Endodermal cell (in vitro differentiated cells): ENCODE data around the gene UMODL1. TPM values are rescaled to one million over a fixed set of nuclear protein-coding genes. Genes with fewer than 3 reads are reported as not detected.

ENCODE experiments used
- DNase-seq: peaks from one replicate; pipeline ENCODE4 v3.0.0-alpha.2; 2017
- H3K27ac ChIP-seq: 2 replicates; pipeline ENCODE4 v1.5.1; 2013; ENCODE audit warnings: mild to moderate bottlenecking, low read depth, low read length, moderate library complexity
- H3K27me3 ChIP-seq: 2 replicates; pipeline ENCODE4 v1.6.1; 2013; ENCODE audit warnings: mild to moderate bottlenecking, low read length, moderate library complexity; ENCODE audit not compliant: insufficient read depth, control insufficient read depth, poor library complexity, severe bottlenecking
- H3K36me3 ChIP-seq: 2 replicates; pipeline ENCODE4 v1.7.0; 2013; ENCODE audit warnings: mild to moderate bottlenecking, low read length, moderate library complexity; ENCODE audit not compliant: control insufficient read depth, insufficient read depth
- H3K4me1 ChIP-seq: one replicate; pipeline ENCODE4 v1.7.0; 2013; ENCODE audit warnings: low read length; ENCODE audit not compliant: control insufficient read depth, insufficient read depth
- H3K4me3 ChIP-seq: 2 replicates; pipeline ENCODE4 v1.5.1; 2013; ENCODE audit warnings: mild to moderate bottlenecking, low read length, moderate library complexity
- H3K9ac ChIP-seq: 2 replicates; pipeline ENCODE4 v1.6.1; 2013; ENCODE audit warnings: mild to moderate bottlenecking, low read length, moderate library complexity; ENCODE audit not compliant: poor library complexity, severe bottlenecking; ENCODE audit errors: extremely low read depth
- H3K9me3 ChIP-seq: 2 replicates; pipeline ENCODE4 v1.6.1; 2013; ENCODE audit warnings: mild to moderate bottlenecking, low read length, moderate library complexity; ENCODE audit not compliant: control insufficient read depth
- H3K27ac Mint-ChIP-seq: 2 replicates; pipeline ENCODE4 v1.8.0; 2020; ENCODE audit warnings: mixed read lengths
- H3K27me3 Mint-ChIP-seq: 2 replicates; pipeline ENCODE4 v1.8.0; 2021; ENCODE audit warnings: mild to moderate bottlenecking, mixed read lengths; ENCODE audit not compliant: insufficient read depth
- H3K36me3 Mint-ChIP-seq: 2 replicates; pipeline ENCODE4 v1.8.0; 2020; ENCODE audit warnings: low read depth, mixed read lengths
- H3K4me1 Mint-ChIP-seq: 2 replicates; pipeline ENCODE4 v1.8.0; 2020; ENCODE audit warnings: mixed read lengths
- H3K4me3 Mint-ChIP-seq: 2 replicates; pipeline ENCODE4 v1.8.0; 2020; ENCODE audit warnings: mild to moderate bottlenecking, moderate library complexity, mixed read lengths
- H3K9me3 Mint-ChIP-seq: 2 replicates; pipeline ENCODE4 v1.8.0; 2020; ENCODE audit warnings: mild to moderate bottlenecking, mixed read lengths
- CTCF ChIP-seq: fragments of 200-600 bp; sonication (generic); conservative IDR thresholded peaks from 2 replicates; pipeline ENCODE4 v1.5.0; 2021; ENCODE audit warnings: antibody characterized with exemption, mild to moderate bottlenecking
- WGBS, 2 experiments: methylation state at CpG; one replicate each; pipeline versions ENCODE4 v1.1.5 to v1.1.7; 2013; ENCODE audit warnings: missing lambda C conversion rate in 2 of 2, mixed read lengths in 1 of 2; ENCODE audit not compliant: insufficient coverage in 1 of 2, insufficient read length in 1 of 2; 5-methylcytosine and 5-hydroxymethylcytosine counted together
- total RNA-seq, 2 donors: library from RNA; stranded (reverse); fragmentation: NEBNext Ultra II Directional in 1 of 2; extraction: Animal tissue kit (Norgen Biotek cat#: 25700) in 1 of 2; gene quantifications; 2 replicates in 1 of 2; 3 replicates in 1 of 2; pipeline ENCODE4 v1.2.1, GENCODE V29; 2021

The UMODL1 gene
- total RNA-seq, 2 donors from 2014 or later, result 0.24 to 0.49 TPM

GRCh38 chr21:42110691-42111469 lies 39.8 kb downstream of the UMODL1 start:
- H3K27ac ChIP-seq, result no peak overlapping the region
- DNase-seq, result no peak
- no peaks in the 10 kb centered on the region for H3K27me3 Mint-ChIP-seq
- H3K4me1 ChIP-seq, result peaks cover 9% of the 10 kb centered on the region
- H3K9me3 ChIP-seq, result no peaks in the 10 kb centered on the region
- H3K9me3 Mint-ChIP-seq, result no peaks in the 10 kb centered on the region
- 90 to 92% methylated on average over 16 to 24 of the region's 24 CpGs for WGBS, 2 experiments
- peaks cover 4% of the 10 kb centered on the region for H3K4me1 Mint-ChIP-seq
- no peak overlapping the region for H3K27ac Mint-ChIP-seq
- H3K9ac ChIP-seq, result no peak overlapping the region
- no peak overlapping the region for H3K4me3 ChIP-seq
- H3K36me3 ChIP-seq, result no peaks in the 10 kb centered on the region
- H3K4me3 Mint-ChIP-seq, result no peak overlapping the region
- no peaks in the 10 kb centered on the region for H3K27me3 ChIP-seq
- no peak for TF ChIP-seq CTCF
- H3K36me3 Mint-ChIP-seq, result no peaks in the 10 kb centered on the region

GRCh38 chr21:42111470-42111743 lies 40.3 kb downstream of the UMODL1 start:
- no peak for DNase-seq
- Mint-ChIP-seq H3K27ac (no peak overlapping the region), H3K9me3 (no peaks in the 10 kb centered on the region), H3K36me3 (no peaks in the 10 kb centered on the region), H3K27me3 (no peaks in the 10 kb centered on the region), H3K4me1 (peaks cover 4% of the 10 kb centered on the region), H3K4me3 (no peak overlapping the region)
- Histone ChIP-seq H3K4me3 (no peak overlapping the region), H3K9me3 (no peaks in the 10 kb centered on the region), H3K4me1 (peaks cover 9% of the 10 kb centered on the region), H3K9ac (no peak overlapping the region), H3K27me3 (no peaks in the 10 kb centered on the region), H3K36me3 (no peaks in the 10 kb centered on the region), H3K27ac (no peak overlapping the region)
- no peak for TF ChIP-seq CTCF
- 94 to 95% methylated on average over 4 to 8 of the region's 8 CpGs for WGBS, 2 experiments

- Mint-ChIP-seq H3K27me3 (no peaks in the 10 kb centered on the region), H3K4me3 (no peak overlapping the region), H3K27ac (no peak overlapping the region), H3K9me3 (no peaks in the 10 kb centered on the region), H3K36me3 (no peaks in the 10 kb centered on the region), H3K4me1 (peaks cover 4% of the 10 kb centered on the region)
- TF ChIP-seq CTCF, result no peak
- Histone ChIP-seq H3K4me3 (no peak overlapping the region), H3K36me3 (no peaks in the 10 kb centered on the region), H3K27ac (no peak overlapping the region), H3K4me1 (peaks cover 9% of the 10 kb centered on the region), H3K9me3 (no peaks in the 10 kb centered on the region), H3K9ac (no peak overlapping the region), H3K27me3 (no peaks in the 10 kb centered on the region)
- WGBS, 2 experiments, result 90 to 98% methylated on average over 8 to 10 of the region's 10 CpGs
- no peak for DNase-seq
Observed at GRCh38 chr21:42111811-42112210, 40.7 kb downstream of the UMODL1 start.
